NB4 (cell line): ENCODE results near the gene LMTK3.

ENCODE experiments used
- CTCF ChIP-seq: IDR thresholded peaks from one replicate; pipeline ENCODE4 v1.5.1; 2012; ENCODE audit warnings: low read depth, low read length
- MAX ChIP-seq: IDR thresholded peaks from 2 replicates; pipeline ENCODE4 v1.6.1; 2011; ENCODE audit warnings: low read depth, low read length
- MYC ChIP-seq: IDR thresholded peaks from 2 replicates; pipeline ENCODE4 v1.6.1; 2011; ENCODE audit warnings: low read depth, low read length

GRCh38 chr19:48539503-48540096 is 28.0 kb upstream of the LMTK3 start:
- TF ChIP-seq MYC (no peak), CTCF (peak; percentile 1), MAX (no peak)
